Measurements from ENCODE around the gene FGFR2.

DNA sequence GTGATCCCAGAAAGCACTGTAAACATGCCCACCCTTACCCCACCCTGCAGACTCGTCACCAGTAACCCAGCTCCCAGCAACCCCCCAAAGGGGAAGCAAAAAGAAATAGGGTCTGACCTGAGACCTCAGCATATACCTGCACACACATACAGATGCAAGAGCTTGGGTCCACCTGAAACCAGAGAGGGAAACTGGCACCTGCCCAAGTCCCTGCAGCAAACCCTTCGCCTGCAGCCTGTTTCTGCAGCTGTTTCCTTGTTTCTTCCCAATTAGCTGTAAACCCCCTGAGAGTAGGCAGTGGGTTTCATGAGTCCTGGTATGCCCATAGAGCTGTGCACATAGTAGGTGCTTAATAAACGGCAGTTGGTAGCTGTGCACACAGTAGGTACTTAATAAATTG is 140.5 kb downstream of the FGFR2 start:
- TF ChIP-seq EZH2 (IDR thresholded peaks at IDR 0.05; ENCODE audit: borderline replicate concordance) (no peak), CTCF (IDR thresholded peaks at IDR 0.05; ENCODE audit: poor library complexity) (no peak), EZH2phosphoT487 (IDR thresholded peaks at IDR 0.05; ENCODE audit: low read depth, severe bottlenecking, unreplicated experiment) (no peak)
